Measurements from ENCODE around the gene C16orf96. TPM values are rescaled to one million over a fixed set of nuclear protein-coding genes. Genes with fewer than 3 reads are reported as not detected.

The C16orf96 gene
- total RNA-seq, 1 experiment from 2014 or later, result 0.10 TPM

DNA sequence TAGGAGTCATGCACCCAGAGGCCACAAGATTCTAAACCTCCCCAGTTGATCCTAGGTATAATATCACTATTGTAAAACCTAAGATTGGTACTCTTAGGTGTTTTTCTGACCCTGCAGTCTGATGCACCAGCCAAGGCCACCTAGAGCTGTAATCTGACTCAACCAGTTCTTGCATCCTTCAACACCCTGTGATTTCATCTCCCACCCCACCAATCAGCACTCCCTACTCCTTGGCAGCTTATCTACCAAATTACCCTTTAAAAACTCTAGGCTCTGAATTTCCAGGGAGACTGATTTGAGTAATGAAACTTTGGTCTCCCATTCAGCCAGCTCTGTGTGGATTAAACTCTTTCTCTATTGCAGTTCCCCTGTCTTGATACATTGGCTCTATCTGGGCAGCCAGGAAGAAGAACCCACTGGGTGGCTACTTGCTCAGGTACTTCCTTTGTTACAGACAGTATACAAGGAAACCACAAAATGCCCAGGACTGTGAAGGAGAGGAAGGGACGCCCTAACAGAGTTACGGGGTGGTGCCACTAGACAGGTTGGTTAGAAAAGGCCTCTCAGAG lies 16.3 kb upstream of the C16orf96 start:
- no peaks in the 10 kb centered on the region for H3K36me3 ChIP-seq (ENCODE audit: control insufficient read depth in 1 of 2, insufficient read depth in 2 of 2, low read length in 2 of 2)
- H3K9me2 ChIP-seq (ENCODE audit: insufficient read depth), result no peaks in the 10 kb centered on the region
- BruUV-seq (replicated peaks), result no TSS peak
- no peaks in the 10 kb centered on the region for H3K27me3 ChIP-seq (ENCODE audit: insufficient read depth, low read length)
- H3K4me1 ChIP-seq (ENCODE audit: control insufficient read depth in 1 of 2, insufficient read depth in 2 of 2, low read length in 2 of 2), result peaks cover 0 to 14% of the 10 kb centered on the region in 2 experiments; a peak in 1 of 4 replicates
- H2AFZ ChIP-seq (ENCODE audit: low read depth, low read length, poor library complexity, severe bottlenecking), result no peak overlapping the region
- H4K20me1 ChIP-seq (ENCODE audit: insufficient read depth), result no peaks in the 10 kb centered on the region
- H3K4me2 ChIP-seq (ENCODE audit: low read length), result no peak overlapping the region
- H3K9me3 ChIP-seq (ENCODE audit: control insufficient read depth in 1 of 2, insufficient read depth in 1 of 2, low read depth in 1 of 2, low read length in 2 of 2), result peaks cover 9 to 15% of the 10 kb centered on the region in 2 experiments; a peak in 3 of 4 replicates
- H3K27ac ChIP-seq (ENCODE audit: low read depth, low read length), result no peak overlapping the region
- H3K79me2 ChIP-seq (ENCODE audit: insufficient read depth, low read length), result no peaks in the 10 kb centered on the region
- DNase-seq (ENCODE audit: low read depth, low spot score) (no peak), ATAC-seq (no peak)
- no peak overlapping the region for H3K9ac ChIP-seq (ENCODE audit: low read length)
- intact Hi-C loops (cut with micrococcal nuclease), result no loop called here
- TF ChIP-seq EZH2 (IDR thresholded peaks at IDR 0.05) (no peak), RAD21 (IDR thresholded peaks at IDR 0.05; ENCODE audit: low read depth) (no peak)
- RAD21 ChIA-PET (ENCODE audit: low non-redundant PET in 1 of 2, low total read pairs in 2 of 2, uncharacterized antibody in 2 of 2, unreplicated experiment in 2 of 2), result no interaction called here
- no peak overlapping the region for H3K4me3 ChIP-seq (replicated peaks in 1 of 2; ENCODE audit: low read depth in 1 of 2, low read length in 2 of 2)
- POLR2A ChIA-PET, result no interaction called here
- CTCF ChIA-PET, result interaction anchor here (2.1 kb wide), 1 partner anchor 8 kb away, joined by 10 read pairs; no protein-coding TSS in a partner anchor

DNA sequence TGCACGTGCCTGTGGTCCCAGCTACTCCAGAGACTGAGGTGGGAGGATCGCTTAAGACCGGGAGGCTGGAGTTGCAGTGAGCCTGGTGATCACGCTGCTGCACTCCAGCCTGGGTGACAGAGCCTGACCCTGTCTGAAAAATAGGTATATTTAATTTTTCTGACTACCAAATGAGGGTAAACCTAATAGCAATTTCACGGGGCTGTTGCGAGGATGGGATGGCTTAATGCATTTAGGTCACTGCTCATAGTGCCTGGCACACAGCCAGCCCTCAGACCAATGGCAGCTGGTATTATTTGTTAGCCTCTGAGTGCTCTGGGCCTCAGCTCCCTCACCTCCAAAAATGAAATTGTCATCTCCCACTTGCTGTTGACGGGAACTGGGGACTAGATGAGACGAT lies 11.7 kb upstream of the C16orf96 start:
- H3K4me2 ChIP-seq (ENCODE audit: low read length), result no peak overlapping the region
- ChIA-PET RAD21 (ENCODE audit: low non-redundant PET in 1 of 2, low total read pairs in 2 of 2, uncharacterized antibody in 2 of 2, unreplicated experiment in 2 of 2) (no interaction called here), POLR2A (no interaction called here), CTCF (no interaction called here)
- H2AFZ ChIP-seq (ENCODE audit: low read depth, low read length, poor library complexity, severe bottlenecking), result no peak overlapping the region
- peaks cover 0 to 5% of the 10 kb centered on the region in 2 experiments; a peak in 2 of 4 replicates for H3K4me1 ChIP-seq (ENCODE audit: control insufficient read depth in 1 of 2, insufficient read depth in 2 of 2, low read length in 2 of 2)
- DNase-seq (ENCODE audit: low read depth, low spot score) (no peak), ATAC-seq (no peak)
- no peaks in the 10 kb centered on the region for H3K9me2 ChIP-seq (ENCODE audit: insufficient read depth)
- no peak overlapping the region for H3K4me3 ChIP-seq (replicated peaks in 1 of 2; ENCODE audit: low read depth in 1 of 2, low read length in 2 of 2)
- intact Hi-C loops (cut with micrococcal nuclease), result no loop called here
- no peaks in the 10 kb centered on the region for H3K36me3 ChIP-seq (ENCODE audit: control insufficient read depth in 1 of 2, insufficient read depth in 2 of 2, low read length in 2 of 2)
- H3K27me3 ChIP-seq (ENCODE audit: insufficient read depth, low read length), result no peaks in the 10 kb centered on the region
- no peak overlapping the region for H3K27ac ChIP-seq (ENCODE audit: low read depth, low read length)
- TF ChIP-seq SRF (IDR thresholded peaks at IDR 0.05; ENCODE audit: low read depth) (no peak), EGR1 (IDR thresholded peaks at IDR 0.05; ENCODE audit: low read depth) (no peak), POLR2AphosphoS5 (IDR thresholded peaks at IDR 0.05; ENCODE audit: low read depth, low read length) (no peak), EZH2 (IDR thresholded peaks at IDR 0.05) (no peak)
- TF ChIP-seq, protein P1, sequence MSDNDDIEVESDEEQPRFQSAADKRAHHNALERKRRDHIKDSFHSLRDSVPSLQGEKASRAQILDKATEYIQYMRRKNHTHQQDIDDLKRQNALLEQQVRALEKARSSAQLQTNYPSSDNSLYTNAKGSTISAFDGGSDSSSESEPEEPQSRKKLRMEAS (IDR thresholded peaks at IDR 0.05), result no peak
- H3K9ac ChIP-seq (ENCODE audit: low read length), result no peak overlapping the region
- peaks cover 6 to 9% of the 10 kb centered on the region in 2 experiments; a peak in 3 of 4 replicates for H3K9me3 ChIP-seq (ENCODE audit: control insufficient read depth in 1 of 2, insufficient read depth in 1 of 2, low read depth in 1 of 2, low read length in 2 of 2)
- no peaks in the 10 kb centered on the region for H3K79me2 ChIP-seq (ENCODE audit: insufficient read depth, low read length)
- BruUV-seq (replicated peaks), result no TSS peak
- H4K20me1 ChIP-seq (ENCODE audit: insufficient read depth), result no peaks in the 10 kb centered on the region
